HG02763 (cell line): ENCODE results near the gene RTTN.
"Not testable (repeated sequence)": the region's sequence is repeated elsewhere in the genome, so short reads cannot be mapped to it uniquely, and the experiment has no call there.

Experiments
- ATAC-seq: cut with Tn5 transposase; IDR thresholded peaks from one replicate; pipeline ENCODE4 v1.9.1; 2021; ENCODE audit warnings: mild to moderate bottlenecking, moderate library complexity; ENCODE audit not compliant: unreplicated experiment

The RTTN gene

GRCh38 chr18:70154591-70155194 is 50.8 kb downstream of the RTTN start:
- no peak for ATAC-seq

- ATAC-seq = no peak
Measured at GRCh38 chr18:70151614-70152013, 53.9 kb downstream of the RTTN start.

GRCh38 chr18:70149616-70150301 is 55.7 kb downstream of the RTTN start:
- no peak for ATAC-seq

GRCh38 chr18:70149156-70149555 is 56.3 kb downstream of the RTTN start:
- no peak for ATAC-seq

- no peak for ATAC-seq
Measured at GRCh38 chr18:70148039-70148938, 57.2 kb downstream of the RTTN start.

GRCh38 chr18:70146174-70146573 is 59.3 kb downstream of the RTTN start:
- no peak for ATAC-seq

- ATAC-seq = no peak
Measured at GRCh38 chr18:70142001-70142400, 63.5 kb downstream of the RTTN start.

GRCh38 chr18:70139138-70139537 is 66.3 kb downstream of the RTTN start:
- no peak for ATAC-seq

- ATAC-seq = no peak
Measured at GRCh38 chr18:70135604-70136003, 69.9 kb downstream of the RTTN start.

- no peak for ATAC-seq
Measured at GRCh38 chr18:70132999-70133398, 72.5 kb downstream of the RTTN start.

GRCh38 chr18:70128271-70128670 is 77.2 kb downstream of the RTTN start:
- ATAC-seq = no peak

GRCh38 chr18:70127359-70127758 is 78.1 kb downstream of the RTTN start:
- no peak for ATAC-seq

GRCh38 chr18:70126832-70127231 is 78.7 kb downstream of the RTTN start:
- ATAC-seq = no peak

- ATAC-seq = no peak
Measured at GRCh38 chr18:70124139-70124538, 81.3 kb downstream of the RTTN start.

- no peak for ATAC-seq
Measured at GRCh38 chr18:70121842-70122241, 83.6 kb downstream of the RTTN start.

GRCh38 chr18:70116949-70117348 is 88.5 kb downstream of the RTTN start:
- no peak for ATAC-seq

- no peak for ATAC-seq
Measured at GRCh38 chr18:70113511-70113910, 92.0 kb downstream of the RTTN start.

- ATAC-seq = no peak
Measured at GRCh38 chr18:70110678-70111077, 94.8 kb downstream of the RTTN start.

GRCh38 chr18:70107091-70107490 is 98.4 kb downstream of the RTTN start:
- no peak for ATAC-seq

- not testable (repeated sequence) for ATAC-seq
Measured at GRCh38 chr18:70102854-70103253, 102.6 kb downstream of the RTTN start.

- no peak for ATAC-seq
Measured at GRCh38 chr18:70089858-70090257, 115.6 kb downstream of the RTTN start.

GRCh38 chr18:70086085-70086484 is 119.4 kb downstream of the RTTN start:
- ATAC-seq = no peak
